Caki2 (cell line): ENCODE results near the gene TMX1. TPM values are rescaled to one million over a fixed set of nuclear protein-coding genes. Genes with fewer than 3 reads are reported as not detected.

Source experiments
- DNase-seq: peaks from one replicate; pipeline ENCODE4 v3.0.0-alpha.2; 2015; ENCODE audit warnings: low read depth
- in situ Hi-C: cut with HindIII; loops from 2 replicates; pipeline ENCODE4 v1.10.0; 2016; ENCODE audit warnings: low sequenced_read_pairs, low pct_unique_long_range_greater_than_20kb, mixed read lengths
- total RNA-seq: library from RNA; depleted of rRNA; stranded (reverse); fragments of >200 nt; shearing (Covaris generic); gene quantifications from 2 replicates; pipeline ENCODE4 v1.2.3, GENCODE V29; 2014; ENCODE audit warnings: low replicate concordance

Gene TMX1
- total RNA-seq, 1 experiment from 2014 or later: 46.7 TPM

DNA sequence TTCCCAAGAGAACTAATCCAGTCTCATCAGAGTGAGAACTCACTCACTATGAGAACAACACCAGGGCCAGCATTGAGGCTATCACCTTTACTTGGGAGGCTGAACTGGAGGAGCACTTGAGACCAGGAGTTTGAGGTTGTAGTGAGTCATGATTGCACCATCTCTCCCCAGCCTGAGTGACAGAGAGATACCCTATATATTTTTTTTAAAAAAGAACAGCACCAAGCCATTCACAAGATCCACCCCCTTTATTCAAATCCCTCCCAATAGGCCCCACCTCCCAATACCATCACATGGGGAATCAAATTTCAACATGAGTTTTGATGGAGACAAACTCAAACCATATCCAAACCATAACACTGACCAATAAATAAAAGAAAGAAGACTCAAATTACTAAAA lies 3.7 kb upstream of the TMX1 start:
- DNase-seq: peak; percentile 42
- in situ Hi-C loops: no loop called here

DNA sequence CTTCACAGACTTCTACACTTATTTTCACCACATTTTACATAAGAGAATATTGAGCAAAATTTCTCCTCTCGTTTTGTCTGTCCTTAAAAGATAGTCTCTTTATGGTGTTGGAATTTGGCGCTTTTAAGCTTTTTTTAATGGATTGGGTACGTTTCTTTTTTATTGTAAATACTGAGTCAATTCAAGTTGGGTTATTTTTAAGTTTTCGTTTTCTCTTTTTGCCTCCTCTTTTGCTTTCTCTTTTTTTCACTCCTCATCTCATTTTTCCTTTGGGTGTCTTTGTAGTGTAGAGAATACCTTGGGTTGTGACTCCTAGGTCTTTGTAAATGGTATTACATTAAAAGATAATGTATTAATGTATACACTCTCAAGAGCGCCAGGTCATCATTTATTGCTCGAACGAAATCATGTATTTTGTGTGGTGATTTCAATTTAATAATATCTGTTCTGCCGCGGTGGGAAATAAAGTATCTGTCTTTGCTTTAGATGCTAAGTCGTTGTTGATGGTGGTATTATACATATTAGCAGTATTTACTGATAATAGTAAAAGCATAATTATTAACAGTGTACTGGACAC lies 845 bp downstream of the TMX1 start:
- no peak for DNase-seq
- in situ Hi-C loops: no loop called here

DNA sequence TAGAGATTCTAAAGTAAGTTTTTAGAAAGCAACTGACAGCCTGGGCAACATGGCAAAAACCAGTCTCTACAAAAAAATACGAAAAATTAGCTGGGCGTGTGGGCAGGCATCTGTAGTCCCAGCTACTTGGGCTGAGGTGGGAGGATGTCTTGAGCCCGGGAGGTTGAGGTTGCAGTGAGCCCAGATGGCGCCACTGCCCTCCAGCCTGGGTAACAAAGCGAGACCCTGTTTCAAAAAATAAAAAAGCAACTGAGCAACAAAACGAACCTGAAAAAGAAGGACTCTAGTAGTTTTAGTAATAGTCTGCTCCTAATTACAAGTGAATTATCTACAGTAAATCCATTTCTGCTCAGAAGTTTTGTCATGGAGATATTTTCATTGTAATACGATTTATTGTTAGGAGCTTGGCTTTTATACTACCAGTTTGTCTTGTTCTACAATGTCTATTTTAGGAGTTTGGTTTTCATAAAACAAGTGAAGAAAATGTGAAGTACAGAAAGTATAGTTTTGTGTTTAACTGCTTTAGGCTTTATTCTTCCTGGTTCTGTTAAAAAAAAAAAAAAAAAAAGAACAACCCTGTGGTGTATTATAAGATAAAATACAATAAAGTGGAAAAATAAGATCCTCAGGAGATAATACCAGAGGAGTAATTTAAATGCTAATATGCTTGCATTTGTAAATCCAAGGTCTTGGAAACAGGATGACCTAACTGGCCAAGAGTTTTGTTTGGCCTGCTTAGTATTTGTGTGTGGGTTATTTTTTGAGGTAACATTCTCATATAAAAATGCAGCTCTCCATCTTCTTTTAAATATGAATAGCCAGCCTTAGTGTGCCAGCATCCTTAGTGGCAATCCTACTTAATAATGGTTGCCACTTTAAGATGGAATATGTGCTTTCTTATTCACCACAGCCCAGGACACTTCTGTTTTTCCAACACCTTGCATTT lies 2.8 kb downstream of the TMX1 start:
- no peak for DNase-seq
- in situ Hi-C loops: no loop called here

DNA sequence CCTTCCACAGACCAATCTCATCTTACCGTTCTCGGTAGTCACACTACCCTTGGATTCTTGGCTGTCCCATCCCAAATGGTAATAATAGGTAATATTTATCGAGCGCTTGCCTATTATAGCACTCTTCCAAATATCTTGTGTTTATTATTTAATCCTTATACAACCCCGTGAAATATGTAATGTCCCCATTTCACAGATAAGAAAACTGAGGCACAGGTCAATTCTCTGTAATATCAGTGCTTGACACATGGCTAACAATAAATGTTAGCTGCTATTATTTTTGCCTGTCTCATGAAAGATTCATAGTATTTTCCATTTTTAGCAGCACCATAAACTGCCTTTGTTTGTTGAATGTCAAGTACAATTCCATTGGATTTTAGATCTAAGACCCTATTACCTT lies 4.5 kb downstream of the TMX1 start:
- DNase-seq: no peak
- in situ Hi-C loops: no loop called here

DNA sequence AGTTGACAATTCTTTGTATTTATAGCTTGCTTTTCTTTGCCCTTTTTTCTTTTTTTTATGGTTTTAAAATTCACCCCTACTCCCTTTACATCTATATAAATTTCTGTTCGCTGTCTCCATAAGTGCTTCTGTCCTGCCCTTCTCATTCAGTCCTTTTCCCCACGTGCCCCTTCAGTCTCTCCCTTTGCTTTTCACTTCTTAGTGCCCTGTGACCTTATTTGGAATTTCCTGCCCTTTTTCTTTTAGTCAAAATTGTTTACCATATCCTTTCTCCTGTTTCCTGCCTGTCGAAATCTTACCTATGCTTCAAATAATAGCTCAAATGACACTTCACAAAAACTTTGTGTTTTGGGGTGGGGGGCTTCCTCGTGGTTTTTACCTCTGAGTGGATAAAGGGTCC lies 6.0 kb downstream of the TMX1 start:
- DNase-seq: no peak
- in situ Hi-C loops: no loop called here

DNA sequence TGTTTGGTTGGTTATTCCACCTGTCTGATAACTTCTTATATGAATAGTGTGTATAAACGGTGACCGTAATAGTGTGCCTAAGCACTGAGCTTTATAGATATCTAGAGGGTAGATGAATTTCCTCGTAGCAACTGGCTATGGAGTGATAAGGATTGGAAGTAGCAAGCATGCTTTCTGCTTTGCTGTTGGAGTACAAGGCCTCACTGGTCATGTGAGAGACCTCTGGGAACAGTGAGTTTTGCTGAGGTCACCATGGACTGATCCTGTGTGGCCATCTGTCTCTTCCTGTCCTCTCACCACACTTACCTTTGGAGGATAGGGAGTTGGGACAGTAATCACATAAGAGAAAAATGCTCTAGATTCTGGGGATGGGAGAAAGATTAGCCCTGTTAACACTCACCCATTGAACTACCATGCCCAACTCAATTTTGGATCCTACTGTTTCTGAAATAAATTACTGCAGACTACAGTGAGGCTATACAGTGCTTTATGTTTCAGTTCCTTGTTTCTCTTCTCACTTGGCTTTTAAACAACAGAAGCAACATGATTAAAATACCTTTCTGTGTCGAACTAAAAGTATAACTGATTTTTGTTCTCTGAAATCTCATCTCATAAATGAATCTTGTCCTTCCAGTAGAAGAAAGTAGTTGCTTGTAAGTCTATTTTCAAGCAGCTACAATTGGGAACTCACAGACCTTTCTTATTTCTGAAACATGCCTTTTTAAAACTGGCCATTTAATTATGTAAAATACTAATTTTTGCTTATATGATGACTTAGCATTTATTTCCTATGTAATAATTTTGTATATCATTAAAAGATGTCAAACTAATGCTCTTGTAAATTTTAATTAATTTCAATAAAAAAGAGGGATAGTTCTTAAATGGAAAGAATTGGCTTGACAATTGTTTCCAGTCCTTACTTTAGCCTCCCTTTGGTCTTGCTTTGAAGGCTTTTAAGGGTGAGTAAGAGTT lies 8.3 kb downstream of the TMX1 start:
- DNase-seq: no peak
- in situ Hi-C loops: no loop called here

DNA sequence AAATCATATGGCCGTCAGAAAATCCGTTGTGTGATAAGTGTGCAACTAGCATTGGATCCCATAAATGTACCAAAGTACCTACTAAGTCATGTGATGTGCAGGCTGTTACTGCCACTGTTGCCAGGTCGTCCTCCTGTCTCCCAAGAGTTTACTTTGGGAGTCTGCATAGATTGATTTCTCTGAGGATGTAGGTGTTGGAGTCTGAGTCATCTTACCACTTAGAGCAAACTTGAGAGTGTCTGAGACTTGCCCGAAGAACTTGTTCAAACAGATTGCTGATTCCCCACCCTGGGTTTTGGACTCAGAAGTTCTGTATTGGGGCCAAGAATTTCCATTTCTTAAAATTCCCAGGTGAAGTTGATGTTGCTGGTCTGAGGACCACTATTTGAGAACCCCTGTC lies 11.4 kb downstream of the TMX1 start:
- DNase-seq: no peak
- in situ Hi-C loops: no loop called here

DNA sequence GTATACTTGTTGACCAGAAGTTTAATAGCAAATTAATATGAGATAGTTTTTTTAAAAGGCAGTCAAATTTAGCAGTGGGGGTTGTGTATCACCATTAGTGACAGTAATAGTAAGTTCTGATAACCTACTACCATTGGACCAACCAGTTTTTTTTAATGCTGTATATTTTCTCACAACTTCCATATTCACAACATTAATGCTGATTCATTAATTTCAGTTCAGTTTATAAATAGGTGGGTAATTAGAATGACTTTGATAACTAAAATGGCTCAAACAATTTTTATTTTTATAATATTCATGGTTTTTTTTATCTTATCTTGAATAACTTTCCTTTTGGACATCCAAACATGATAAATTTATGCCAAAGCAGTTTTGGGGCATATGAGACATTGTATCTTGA lies 13.8 kb downstream of the TMX1 start:
- no peak for DNase-seq
- in situ Hi-C loops: no loop called here

DNA sequence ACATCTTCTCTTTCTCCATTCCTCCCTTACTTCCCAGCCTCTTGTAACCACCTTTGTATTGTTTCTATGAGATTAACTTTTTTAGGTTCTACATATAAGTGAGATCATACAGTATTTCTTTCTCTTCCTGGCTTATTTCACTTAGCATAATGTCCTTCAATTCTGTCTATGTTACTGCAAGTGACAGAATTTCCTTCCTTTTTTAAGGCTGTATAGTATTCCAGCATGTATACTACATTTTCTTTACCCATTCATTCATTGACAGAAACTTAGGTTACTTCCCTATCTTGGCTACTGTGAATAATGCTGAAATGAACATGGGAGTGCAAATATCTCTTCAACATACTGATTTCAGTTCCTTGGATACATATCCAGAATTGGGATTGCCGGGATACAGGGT lies 18.2 kb downstream of the TMX1 start:
- DNase-seq: no peak
- in situ Hi-C loops: no loop called here

DNA sequence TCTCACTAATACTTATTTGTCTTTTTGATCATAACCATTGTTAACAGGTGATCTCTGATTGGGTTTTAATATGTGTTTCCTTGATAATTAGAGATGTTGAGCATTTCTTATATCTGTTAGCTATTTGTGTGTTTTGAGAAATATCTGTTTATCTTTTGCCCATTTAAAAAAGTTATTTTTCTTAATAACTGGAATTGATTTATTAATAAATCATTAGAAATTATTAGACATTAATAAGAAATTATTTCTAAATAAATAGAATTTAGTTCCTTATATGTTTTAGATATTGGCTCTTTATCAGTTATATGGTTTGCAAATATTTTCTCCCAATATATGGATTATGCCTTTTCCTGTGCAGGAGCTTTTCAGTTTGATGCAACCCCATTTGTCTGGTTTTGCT lies 18.7 kb downstream of the TMX1 start:
- in situ Hi-C loops: no loop called here
- no peak for DNase-seq

DNA sequence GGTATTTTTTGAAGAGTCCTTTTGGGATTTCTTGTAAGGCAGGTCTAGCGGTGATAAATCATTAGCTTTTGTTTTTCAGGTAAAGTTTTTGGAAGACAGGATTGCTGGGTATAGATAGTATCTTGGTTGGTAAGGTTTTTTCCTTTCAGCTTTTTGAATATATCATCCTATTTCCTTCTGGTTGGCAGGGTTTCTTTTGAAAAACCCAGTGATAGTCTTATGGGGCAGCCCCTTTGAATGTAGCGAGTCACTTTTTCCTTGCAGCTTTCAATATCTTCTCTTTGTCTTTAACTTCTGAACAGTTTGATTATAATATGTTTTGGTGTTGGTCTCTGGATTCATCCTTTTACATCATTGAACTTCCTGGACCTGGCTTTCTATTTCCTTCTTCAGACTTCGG lies 20.2 kb downstream of the TMX1 start:
- in situ Hi-C loops: no loop called here
- no peak for DNase-seq

DNA sequence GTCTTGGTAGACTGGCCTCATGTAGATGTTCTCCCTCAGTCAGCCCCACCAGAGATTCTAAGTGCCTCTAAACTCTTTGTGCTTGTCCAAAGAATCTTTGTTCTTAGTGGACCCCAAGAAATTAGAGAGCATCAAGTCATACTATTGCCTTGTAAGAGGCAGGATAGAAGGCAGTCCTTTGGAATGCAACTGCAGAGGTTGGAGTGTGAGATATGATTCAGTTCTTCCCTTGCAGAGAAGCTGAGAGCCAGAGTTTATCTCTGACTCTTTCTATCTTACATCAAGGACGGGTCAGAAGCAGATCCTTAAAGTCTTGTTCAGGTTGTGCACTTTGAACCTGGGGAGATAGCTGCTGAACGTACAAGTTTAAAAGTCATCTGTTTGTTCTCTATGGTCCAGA lies 21.1 kb downstream of the TMX1 start:
- no peak for DNase-seq
- in situ Hi-C loops: no loop called here

DNA sequence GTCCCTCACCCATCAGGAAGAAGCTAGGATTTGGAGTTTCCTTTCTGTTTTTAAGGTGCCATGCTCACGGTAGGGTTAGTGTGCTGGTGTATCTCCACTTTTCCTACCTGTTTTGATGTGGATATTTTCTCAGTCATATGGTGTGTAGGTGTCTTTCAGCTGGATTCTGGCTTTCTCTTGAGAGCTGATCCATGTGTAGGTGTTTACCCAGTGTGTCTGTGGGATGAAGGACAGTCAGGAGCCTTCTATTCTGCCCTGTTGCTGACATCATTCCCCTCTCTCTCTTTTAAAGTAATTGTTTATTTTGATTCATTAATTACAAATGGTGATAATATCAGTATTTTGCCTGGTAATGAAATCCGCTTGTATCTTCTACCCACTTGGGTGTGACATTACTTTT lies 22.8 kb downstream of the TMX1 start:
- in situ Hi-C loops: no loop called here

DNA sequence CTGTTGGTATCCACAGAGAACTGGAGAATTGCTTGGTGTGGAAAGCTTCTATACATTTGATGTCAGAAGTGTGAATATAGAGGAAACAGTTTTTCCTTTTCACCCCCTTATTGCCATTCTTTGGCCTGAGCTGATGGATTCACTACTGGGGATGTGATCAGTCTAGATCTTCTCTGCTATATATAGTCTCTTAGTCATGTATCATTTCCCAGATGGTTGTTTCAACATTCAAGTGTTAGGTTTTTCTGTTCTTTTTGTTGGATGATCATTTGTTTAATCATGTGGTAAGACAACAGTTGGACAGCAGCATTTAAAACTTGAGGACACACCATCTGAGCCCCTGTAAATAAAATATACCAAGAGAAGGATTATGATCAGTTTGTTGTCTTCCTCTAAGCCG lies 29.6 kb downstream of the TMX1 start:
- in situ Hi-C loops: no loop called here
- DNase-seq: no peak

More for the DNA sequence above, 22.8 kb downstream of the TMX1 start:
- no peak for DNase-seq

DNA sequence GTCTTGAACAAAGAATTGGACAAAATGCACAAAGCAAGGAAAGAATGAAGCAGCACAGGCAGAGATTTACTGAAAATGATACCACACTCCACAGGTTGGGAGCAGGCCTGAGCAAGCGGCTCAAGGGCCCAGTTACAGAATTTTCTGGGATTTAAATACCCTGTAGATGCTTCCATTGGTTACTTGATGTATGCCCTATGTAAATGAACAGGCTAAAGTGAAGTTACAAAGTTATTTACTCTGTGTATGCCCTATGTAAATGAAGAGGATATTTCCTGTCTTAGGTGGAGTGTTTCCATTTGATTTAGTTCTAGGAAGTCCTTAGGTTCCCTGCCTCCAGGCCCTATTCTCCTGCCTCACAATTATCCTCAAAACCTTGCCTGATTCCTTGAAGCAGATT lies 36.6 kb downstream of the TMX1 start:
- DNase-seq: no peak
- in situ Hi-C loops: no loop called here

DNA sequence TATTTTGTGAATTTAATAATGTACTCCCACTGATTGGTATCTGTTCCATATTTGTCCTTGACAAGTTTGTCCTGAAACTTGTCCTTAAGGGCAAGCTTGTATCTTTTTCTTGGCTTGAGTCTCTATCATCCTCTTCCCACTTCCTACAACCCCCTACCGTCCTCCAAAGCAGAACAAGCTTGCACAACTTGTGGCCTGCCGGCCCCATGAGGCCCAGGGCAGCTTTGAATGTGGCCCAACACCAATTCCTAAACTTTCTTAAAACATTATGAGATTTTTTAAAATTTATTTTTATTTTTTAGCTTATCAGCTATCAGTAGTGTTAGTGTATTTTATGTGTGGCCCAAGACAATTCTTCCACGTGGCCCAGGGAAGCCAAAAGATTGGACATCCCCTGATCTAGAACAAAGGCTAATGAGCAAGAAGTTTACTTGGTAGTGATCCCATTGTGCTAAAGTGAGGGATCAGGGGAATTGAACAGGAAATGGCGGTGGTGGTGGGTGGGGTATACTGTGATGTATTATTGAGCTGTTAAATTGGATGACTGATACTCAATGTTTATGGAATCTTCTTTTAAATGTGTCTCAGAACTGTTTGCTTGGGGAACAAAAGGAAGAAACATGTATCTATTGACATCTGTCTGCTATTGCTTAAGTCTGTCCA lies 37.8 kb downstream of the TMX1 start:
- in situ Hi-C loops: no loop called here
- no peak for DNase-seq

DNA sequence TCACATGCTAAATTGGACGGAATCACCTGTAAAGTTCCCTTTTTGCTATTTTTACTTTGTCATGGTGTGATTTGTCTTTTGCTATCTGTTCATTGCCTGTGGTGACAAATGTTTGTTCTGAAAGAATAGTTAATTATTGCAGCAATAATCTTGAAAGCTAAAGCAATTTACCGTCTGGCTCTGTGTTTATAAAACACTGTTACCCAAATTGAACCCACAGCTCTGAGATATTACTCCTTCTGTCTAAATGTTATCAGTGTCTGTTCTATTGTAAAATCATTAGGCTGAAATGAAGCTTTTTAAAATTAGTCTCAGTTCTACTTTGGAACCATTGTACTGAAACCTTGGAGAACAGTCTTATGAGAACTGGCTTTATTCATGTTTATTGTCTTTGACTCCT lies 42.5 kb downstream of the TMX1 start:
- in situ Hi-C loops: no loop called here
- DNase-seq: no peak

DNA sequence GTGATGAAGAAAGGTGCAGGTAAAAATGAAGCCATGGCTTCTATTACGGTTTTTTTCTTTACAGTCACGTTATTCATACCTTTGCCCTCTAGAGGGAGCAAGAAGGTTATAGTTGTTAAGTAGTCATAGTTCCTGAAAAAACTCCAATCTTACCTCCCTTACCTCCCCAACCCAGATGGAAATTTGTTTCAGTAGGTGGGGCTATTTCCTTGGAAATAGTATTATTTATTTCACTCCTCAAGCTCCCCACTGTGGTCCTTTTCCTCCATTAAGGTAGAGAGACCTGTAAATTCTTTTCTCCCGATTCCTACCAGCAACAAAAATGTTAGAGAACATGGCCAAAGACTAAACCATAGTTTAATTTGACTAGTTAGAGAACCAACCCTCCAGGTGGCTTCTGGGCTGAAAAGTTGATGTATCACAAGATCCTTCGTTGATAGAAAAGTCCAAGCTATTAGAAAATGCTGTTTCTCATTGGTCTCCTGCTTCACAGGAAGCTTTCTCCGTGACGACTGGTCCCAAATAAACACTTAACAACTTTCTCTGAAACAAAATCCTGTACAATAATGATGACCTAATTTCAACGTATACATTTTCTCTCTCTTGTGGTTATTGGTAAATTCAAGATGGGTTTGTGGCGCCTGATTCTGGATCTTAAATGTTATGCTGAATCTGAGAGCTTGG lies 43.5 kb downstream of the TMX1 start:
- in situ Hi-C loops: no loop called here
- peak; percentile 71 for DNase-seq
